BE2C (cell line): Measurements from ENCODE around the gene NPAS3.

Experiments
- DNase-seq: peaks from one replicate; pipeline ENCODE4 v3.0.0-alpha.2; 2020
- H3K27me3 ChIP-seq: fragments of 250-450 bp; sonication (Bioruptor Pico); 2 replicates; pipeline ENCODE4 v1.5.1; 2020; ENCODE audit warnings: mild to moderate bottlenecking
- H3K36me3 ChIP-seq: fragments of 250-450 bp; sonication (Bioruptor Pico); 2 replicates; pipeline ENCODE4 v1.5.1; 2020; ENCODE audit warnings: mild to moderate bottlenecking
- H3K4me1 ChIP-seq: fragments of 250-450 bp; sonication (Bioruptor Pico); 2 replicates; pipeline ENCODE4 v1.5.1; 2020
- H3K4me3 ChIP-seq: 2 replicates; pipeline ENCODE4 v1.5.1; 2011; ENCODE audit warnings: low read depth, low read length
- H3K9me3 ChIP-seq: fragments of 250-450 bp; sonication (Bioruptor Pico); 2 replicates; pipeline ENCODE4 v1.5.1; 2020
- CTCF ChIP-seq: IDR thresholded peaks from 2 replicates; pipeline ENCODE4 v1.5.1; 2012; ENCODE audit warnings: mild to moderate bottlenecking, low read depth, low read length

NPAS3 gene

GRCh38 chr14:33493990-33494389, 555.3 kb downstream of the NPAS3 start:
- DNase-seq = no peak
- TF ChIP-seq CTCF = no peak
- H3K9me3 ChIP-seq = peaks cover 4% of the 10 kb centered on the region; the same call in 1 of the 2 replicates
- peaks cover 2% of the 10 kb centered on the region; the same call in 1 of the 2 replicates for H3K27me3 ChIP-seq
- no peaks in the 10 kb centered on the region for H3K36me3 ChIP-seq
- peaks cover 7% of the 10 kb centered on the region; the same call in 1 of the 2 replicates for H3K4me1 ChIP-seq
- H3K4me3 ChIP-seq = no peak overlapping the region

- DNase-seq = no peak
- H3K4me3 ChIP-seq = no peak overlapping the region
- H3K9me3 ChIP-seq = peaks cover 4% of the 10 kb centered on the region; the same call in 1 of the 2 replicates
- TF ChIP-seq CTCF = no peak
- no peaks in the 10 kb centered on the region for H3K36me3 ChIP-seq
- no peaks in the 10 kb centered on the region for H3K4me1 ChIP-seq
- no peaks in the 10 kb centered on the region for H3K27me3 ChIP-seq
Measured at GRCh38 chr14:33499687-33500086, 561.0 kb downstream of the NPAS3 start.

GRCh38 chr14:33504246-33505099, 565.8 kb downstream of the NPAS3 start:
- H3K27me3 ChIP-seq = no peaks in the 10 kb centered on the region
- H3K36me3 ChIP-seq = no peaks in the 10 kb centered on the region
- no peak for DNase-seq
- no peak for TF ChIP-seq CTCF
- H3K9me3 ChIP-seq = no peaks in the 10 kb centered on the region
- peaks cover 8% of the 10 kb centered on the region for H3K4me1 ChIP-seq
- no peak overlapping the region for H3K4me3 ChIP-seq

- no peak for TF ChIP-seq CTCF
- no peaks in the 10 kb centered on the region for H3K36me3 ChIP-seq
- H3K9me3 ChIP-seq = no peaks in the 10 kb centered on the region
- no peak overlapping the region for H3K4me3 ChIP-seq
- peaks cover 16% of the 10 kb centered on the region for H3K4me1 ChIP-seq
- peak; percentile 6 for DNase-seq
- no peaks in the 10 kb centered on the region for H3K27me3 ChIP-seq
Measured at GRCh38 chr14:33505266-33505962, 566.7 kb downstream of the NPAS3 start.

GRCh38 chr14:33505963-33506329, 567.3 kb downstream of the NPAS3 start:
- H3K27me3 ChIP-seq = no peaks in the 10 kb centered on the region
- no peak overlapping the region for H3K4me3 ChIP-seq
- DNase-seq = no peak
- no peaks in the 10 kb centered on the region for H3K9me3 ChIP-seq
- TF ChIP-seq CTCF = no peak
- peaks cover 21% of the 10 kb centered on the region for H3K4me1 ChIP-seq
- no peaks in the 10 kb centered on the region for H3K36me3 ChIP-seq
